HG03175 (cell line): ENCODE data around the gene TMIGD2.

Source experiments
- ATAC-seq: cut with Tn5 transposase; IDR thresholded peaks from one replicate; pipeline ENCODE4 v1.9.1; 2021; ENCODE audit warnings: mild to moderate bottlenecking, moderate library complexity; ENCODE audit not compliant: unreplicated experiment

The TMIGD2 gene

DNA sequence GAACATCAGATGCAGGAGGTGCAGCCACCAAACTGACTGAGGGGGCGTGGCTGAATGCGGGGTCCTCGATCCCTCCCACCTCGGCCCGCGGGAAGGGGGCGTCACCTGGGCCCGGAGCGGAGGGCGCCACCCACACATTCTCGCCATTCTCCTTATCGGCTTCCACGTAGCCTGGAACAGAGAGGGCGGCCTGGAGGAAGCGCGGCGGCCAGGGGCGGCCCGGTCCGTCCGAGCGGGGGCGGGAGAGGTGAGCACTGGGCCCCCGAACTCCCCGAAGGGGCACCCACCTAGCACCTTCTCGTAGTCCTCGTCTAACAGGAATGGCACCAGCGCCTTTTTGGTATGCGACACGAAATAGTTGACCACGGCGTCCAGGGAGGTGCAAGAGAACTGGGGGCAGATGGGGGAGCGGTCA is 24.7 kb upstream of the TMIGD2 start:
- no peak for ATAC-seq

DNA sequence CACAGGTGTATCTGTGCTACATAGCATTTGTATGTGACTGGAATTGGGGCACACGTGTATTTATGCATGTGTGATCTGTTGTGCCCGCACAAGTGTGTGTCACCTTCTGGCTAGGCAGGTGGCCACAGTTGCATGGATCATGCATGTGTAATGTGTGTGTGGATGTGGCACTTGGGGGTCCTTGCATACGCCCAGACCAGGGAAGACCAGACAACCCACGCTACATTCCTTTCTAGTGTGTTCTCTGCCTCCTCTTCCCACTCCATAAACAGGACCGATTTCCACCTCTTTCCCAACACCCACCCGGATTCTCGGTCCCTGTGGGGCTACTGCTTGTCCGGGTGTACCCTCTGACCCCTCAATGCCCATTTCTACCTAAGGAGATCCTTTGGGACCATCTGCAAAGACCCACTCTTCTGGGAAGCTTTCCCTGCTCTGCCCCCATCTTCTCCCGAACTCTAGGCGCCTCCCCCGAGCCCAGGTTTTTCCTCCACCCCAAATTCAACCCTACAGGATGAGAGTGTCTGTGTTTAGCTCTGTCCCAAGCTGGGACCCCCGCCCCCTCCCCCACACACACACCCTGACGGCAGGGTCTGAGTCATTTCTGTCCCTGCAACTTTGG is 24.1 kb upstream of the TMIGD2 start:
- ATAC-seq: no peak

- ATAC-seq: no peak
These were observed 22.0 kb upstream of the TMIGD2 start for GRCh38 chr19:4324228-4324627.

DNA sequence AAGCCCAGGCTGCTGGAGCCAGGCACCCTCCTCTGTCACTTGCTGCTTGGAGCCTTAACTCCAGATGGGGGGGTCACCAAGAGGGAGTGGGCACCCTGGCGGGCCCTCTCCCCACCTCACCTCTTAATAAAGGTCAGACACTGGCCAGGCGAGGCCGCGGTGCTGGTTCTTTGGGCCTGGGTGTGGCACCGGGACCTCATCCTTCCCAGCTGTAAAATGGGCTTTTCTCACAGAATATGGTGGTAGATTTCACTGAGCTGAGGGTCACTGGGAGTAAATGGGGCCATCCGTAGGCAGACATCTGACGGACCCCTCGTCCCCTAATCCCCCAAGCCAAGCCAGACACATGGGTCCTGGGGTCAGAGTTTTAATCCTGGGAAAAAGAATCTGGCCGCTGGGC is 21.5 kb upstream of the TMIGD2 start:
- ATAC-seq: no peak

GRCh38 chr19:4322942-4323665 is 20.9 kb upstream of the TMIGD2 start:
- ATAC-seq: no peak

- no peak for ATAC-seq
These were observed 18.2 kb upstream of the TMIGD2 start for GRCh38 chr19:4320419-4320818.

DNA sequence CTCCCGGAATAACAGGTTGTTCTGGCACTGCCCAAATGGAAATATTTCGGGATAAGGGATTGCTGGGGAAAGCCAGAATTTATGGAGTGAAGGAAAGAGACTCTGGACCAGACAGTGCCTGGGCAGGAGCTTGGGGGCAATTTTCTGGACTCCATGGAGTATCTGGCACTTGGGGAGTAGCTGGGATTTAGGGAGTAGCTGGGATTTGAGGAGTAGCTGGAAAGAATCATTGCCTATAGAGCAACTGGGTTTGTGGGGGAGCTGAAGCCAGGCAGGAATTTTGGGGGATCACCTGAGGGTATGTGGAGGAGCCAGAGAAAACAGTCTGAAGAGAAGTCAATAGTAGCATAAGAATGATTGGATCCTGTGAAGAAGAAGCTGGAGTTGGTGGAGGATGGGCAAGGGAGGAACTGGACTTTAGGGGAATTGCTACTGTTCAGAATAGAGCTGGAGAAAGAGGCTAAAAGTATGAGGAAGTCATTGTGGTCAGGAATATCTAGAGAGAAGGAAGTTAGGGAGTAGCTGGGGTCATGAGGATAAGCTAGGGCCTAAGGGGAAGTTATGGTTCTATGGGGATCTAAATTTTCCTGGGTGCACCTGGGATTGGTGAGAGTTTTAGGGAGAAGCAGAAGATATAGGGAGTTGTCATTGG is 17.0 kb upstream of the TMIGD2 start:
- no peak for ATAC-seq

DNA sequence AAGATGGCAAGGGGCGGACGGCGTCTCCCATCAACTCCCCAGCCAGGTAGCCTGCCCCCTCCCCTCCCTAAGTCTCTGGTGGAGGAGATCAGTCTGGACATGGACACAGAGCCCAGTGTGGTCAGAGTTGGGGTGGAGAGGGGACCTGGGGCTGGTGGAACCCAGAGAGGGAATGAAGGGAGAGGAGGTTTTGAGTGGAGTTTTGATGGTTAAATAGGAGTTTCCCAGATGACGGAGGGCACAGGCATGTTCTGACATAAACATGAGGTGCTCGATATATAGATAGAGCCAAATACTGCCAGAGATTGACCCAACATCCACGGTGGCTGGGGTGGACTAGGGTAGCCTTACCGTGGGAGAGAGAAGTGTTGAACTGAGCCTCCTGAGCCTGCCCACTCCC is 16.3 kb upstream of the TMIGD2 start:
- no peak for ATAC-seq

GRCh38 chr19:4316956-4317355 is 14.8 kb upstream of the TMIGD2 start:
- ATAC-seq: no peak

DNA sequence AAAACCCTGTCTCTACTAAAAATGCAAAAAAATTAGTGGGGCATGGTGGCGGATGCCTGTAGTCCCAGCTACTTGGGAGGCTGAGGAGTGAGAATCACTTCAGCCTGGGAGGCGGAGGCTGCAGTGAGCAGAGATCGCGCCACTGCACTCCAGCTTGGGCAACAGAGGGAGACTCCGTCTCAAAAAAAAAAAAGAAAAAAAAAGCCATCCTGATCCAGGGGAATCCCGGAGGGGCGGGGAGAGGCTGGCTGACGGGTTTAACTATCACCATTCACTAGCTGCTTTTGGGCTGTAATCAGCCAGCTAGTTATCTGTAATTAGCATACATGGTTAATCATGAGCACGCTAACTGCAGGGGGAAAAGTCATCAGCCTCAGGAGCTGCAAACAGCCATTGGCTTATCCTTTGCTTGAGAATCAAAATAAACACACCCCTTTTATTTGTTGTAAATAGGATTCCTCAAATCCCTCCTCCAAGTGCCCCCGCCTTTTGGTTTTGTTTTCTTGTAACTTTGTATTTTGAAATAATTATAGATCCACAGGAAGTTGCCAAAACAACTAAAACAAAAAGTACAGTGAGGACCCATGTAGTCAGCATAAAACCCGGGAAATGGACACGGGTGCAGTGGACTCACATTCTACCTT is 11.8 kb upstream of the TMIGD2 start:
- no peak for ATAC-seq

DNA sequence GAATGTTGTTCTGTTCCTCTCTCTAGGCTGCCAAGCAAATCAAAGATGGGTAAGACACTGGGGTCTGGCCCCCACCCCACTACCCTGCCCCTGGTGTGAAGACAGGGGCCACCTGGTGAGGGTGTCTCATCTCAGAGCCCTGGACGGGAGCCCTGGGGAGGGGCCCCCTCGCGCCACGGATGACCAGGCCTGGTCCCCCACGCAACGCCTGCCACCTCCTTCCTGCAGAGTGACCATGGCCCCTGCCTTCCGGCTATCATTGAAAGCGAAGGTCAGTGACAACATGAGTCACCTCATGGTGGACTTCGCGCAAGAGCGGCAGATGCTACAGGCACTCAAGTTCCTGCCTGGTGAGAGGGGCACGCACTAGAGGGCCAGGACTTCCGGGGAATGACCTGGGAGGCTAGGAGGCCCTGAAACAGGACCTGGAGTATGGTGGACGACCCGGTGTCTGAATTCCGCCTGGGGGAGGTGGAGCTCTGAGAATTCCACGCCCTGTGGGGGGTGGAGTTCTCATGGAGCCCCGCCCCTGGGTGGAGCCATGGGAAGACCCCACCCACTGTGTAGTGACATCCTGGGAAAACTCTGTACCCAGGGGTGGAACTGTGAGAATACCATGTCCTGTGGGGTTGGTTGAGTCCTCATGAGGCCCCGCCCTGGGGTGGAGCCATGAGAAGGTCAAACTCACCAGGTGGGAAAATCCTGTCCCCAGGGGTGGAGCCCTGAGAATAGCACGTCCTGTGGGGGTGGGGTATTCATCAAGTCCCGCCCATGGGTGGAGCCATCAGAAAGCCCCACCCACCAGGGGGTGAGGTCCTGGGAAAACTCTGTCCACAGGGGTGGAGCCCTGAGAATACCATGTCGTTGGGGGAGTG is 8.3 kb upstream of the TMIGD2 start:
- ATAC-seq: no peak

DNA sequence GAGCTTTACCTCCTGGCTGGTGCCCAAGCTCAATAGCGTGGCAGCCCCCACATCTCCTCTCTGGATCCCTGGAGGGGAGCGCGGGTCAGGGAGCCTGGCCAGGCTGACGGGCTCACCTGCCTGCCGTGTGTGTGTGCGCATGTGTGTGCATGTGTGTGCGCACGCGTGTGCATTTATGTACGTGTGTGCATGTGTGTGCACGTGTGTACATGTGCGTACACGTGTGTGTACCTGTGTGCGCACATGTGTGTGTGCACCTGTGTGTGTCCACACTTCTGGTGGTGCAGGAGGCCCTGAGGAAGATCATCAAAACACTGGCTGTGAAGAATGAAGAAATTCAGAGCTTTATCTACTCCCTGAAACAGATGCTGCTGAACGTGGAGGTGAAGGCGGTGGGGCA is 3.5 kb upstream of the TMIGD2 start:
- ATAC-seq: no peak

- ATAC-seq: no peak
These were observed 3.0 kb upstream of the TMIGD2 start for GRCh38 chr19:4305257-4305612.

- ATAC-seq: no peak
These were observed 2.5 kb upstream of the TMIGD2 start, which contains the start of gene FSD1 for GRCh38 chr19:4304538-4305256. FSD1 (plus strand) TSS chr19:4304598; CDS start chr19:4304747, 149 bp downstream.

- no peak for ATAC-seq
These were observed 1.8 kb upstream of the TMIGD2 start for GRCh38 chr19:4303819-4304537.

GRCh38 chr19:4301590-4302242 is 473 bp downstream of the TMIGD2 start:
- no peak for ATAC-seq

GRCh38 chr19:4300589-4300988 is 1.6 kb downstream of the TMIGD2 start:
- ATAC-seq: no peak

- no peak for ATAC-seq
These were observed 3.2 kb downstream of the TMIGD2 start for GRCh38 chr19:4298810-4299550.
